Measurements from ENCODE around the gene ANGEL2. TPM values are rescaled to one million over a fixed set of nuclear protein-coding genes. Genes with fewer than 3 reads are reported as not detected.
A peak's percentile ranks its signal among the peaks of the same experiment; 100 is the strongest.
"Not testable (repeated sequence)": the region's sequence is repeated elsewhere in the genome, so short reads cannot be mapped to it uniquely, and the experiment has no call there.

Gene ANGEL2
- total RNA-seq, 2 donors from 2014 or later, result 41.7 to 76.2 TPM

DNA sequence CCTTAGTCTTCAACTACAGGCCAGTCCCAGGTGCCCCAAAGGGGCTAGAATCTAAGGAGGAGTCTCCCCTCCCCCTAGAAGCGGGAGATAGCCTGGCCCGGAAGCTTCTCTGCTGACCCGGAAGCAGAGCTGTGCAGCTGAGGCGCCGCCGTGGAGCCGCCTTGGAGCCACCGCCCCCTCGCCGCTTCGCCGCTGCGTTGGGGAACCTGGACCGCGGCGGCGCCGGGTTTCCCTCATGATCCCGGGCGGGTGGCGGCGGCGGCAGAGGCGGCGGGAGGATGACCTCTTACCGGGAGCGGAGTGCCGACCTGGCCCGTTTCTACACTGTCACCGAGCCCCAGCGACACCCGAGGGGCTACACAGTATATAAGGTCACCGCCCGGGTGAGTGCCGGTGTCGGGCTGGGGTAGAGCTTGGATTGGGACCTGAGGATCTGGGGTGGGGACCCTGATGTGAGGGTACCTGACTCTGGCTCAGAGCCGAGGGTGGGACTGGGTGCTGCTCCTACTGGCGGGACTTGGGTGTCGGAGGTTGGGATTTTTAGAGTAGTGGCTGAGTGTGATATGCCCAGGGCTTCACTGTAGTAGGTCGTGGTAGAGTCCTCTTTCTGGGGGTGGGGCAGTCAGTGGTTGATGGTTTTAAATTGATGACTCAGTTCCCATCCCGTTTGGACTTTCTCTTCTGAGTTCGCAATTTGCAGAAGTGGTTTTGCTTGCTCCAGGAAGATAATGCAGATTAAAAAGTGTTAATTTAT lies 35.6 kb upstream of the ANGEL2 start, which contains the start of gene RPS6KC1:
RPS6KC1 (plus strand) TSS at position 115 of the 754 bp plus-strand sequence; CDS start at position 279, 164 bp downstream.
- ATAC-seq (ENCODE audit: insufficient number of reproducible peaks, low FRiP score, low read depth) (peak; percentile 76), DNase-seq (ENCODE audit: low spot score) (peak; percentile 33)
- Histone ChIP-seq H3K36me3 (no peaks in the 10 kb centered on the region), H3K27me3 (replicated peaks; ENCODE audit: insufficient read depth) (no peaks in the 10 kb centered on the region), H3K9me3 (no peaks in the 10 kb centered on the region), H3K27ac (peak within 1 kb of the TSS; percentile 76 to 79), H3K4me1 (ENCODE audit: control insufficient read depth in 1 of 2, low read depth in 2 of 2) (peaks cover 13 to 16% of the 10 kb centered on the region in 2 donors), H3K4me3 (peak within 1 kb of the TSS; percentile 98)
- TF ChIP-seq CTCF (IDR thresholded peaks at IDR 0.05), result no peak

DNA sequence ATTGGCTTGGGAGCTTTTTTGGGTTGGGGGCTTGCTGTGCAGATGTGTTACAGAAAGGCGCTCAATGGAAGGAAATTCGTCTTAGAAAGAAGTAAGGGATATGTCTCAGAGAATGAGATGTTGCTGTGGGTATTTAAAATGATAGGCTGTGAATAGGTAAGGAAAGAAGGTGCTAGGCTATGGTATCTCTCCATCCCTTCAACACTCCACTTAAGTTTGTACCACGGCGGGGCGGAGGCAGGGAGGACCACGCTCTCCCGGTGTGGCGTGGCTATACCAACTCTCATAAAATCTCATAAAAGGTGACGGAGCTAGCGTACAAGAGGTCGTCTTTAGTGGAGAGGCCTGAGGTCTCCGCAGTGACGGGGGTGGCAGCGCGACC lies 35.1 kb upstream of the ANGEL2 start:
- Histone ChIP-seq H3K9me3 (no peaks in the 10 kb centered on the region), H3K4me3 (peak overlapping the region; percentile 98)
- TF ChIP-seq CTCF (IDR thresholded peaks at IDR 0.05), result no peak

GRCh38 chr1:213049232-213049631 lies 33.6 kb upstream of the ANGEL2 start:
- H3K27ac ChIP-seq, result no peak overlapping the region
- no peak overlapping the region for H3K4me3 ChIP-seq
- TF ChIP-seq CTCF (IDR thresholded peaks at IDR 0.05), result no peak
- ATAC-seq (ENCODE audit: insufficient number of reproducible peaks, low FRiP score, low read depth) (no peak), DNase-seq (ENCODE audit: low spot score) (no peak)
- H3K9me3 ChIP-seq, result no peaks in the 10 kb centered on the region
- H3K27me3 ChIP-seq (replicated peaks; ENCODE audit: insufficient read depth), result no peaks in the 10 kb centered on the region
- H3K4me1 ChIP-seq (ENCODE audit: control insufficient read depth in 1 of 2, low read depth in 2 of 2), result peaks cover 13 to 16% of the 10 kb centered on the region in 2 donors
- H3K36me3 ChIP-seq, result no peaks in the 10 kb centered on the region

More for the DNA sequence above, 35.1 kb upstream of the ANGEL2 start:
- no peaks in the 10 kb centered on the region for H3K27me3 ChIP-seq (replicated peaks; ENCODE audit: insufficient read depth)
- peaks cover 13 to 16% of the 10 kb centered on the region in 2 donors for H3K4me1 ChIP-seq (ENCODE audit: control insufficient read depth in 1 of 2, low read depth in 2 of 2)
- no peaks in the 10 kb centered on the region for H3K36me3 ChIP-seq
- no peak for ATAC-seq (ENCODE audit: insufficient number of reproducible peaks, low FRiP score, low read depth)
- no peak for DNase-seq (ENCODE audit: low spot score)
- peak overlapping the region; percentile 76 to 79 for H3K27ac ChIP-seq

GRCh38 chr1:213045321-213046226 lies 29.9 kb upstream of the ANGEL2 start:
- H3K4me3 ChIP-seq, result not testable (repeated sequence)

DNA sequence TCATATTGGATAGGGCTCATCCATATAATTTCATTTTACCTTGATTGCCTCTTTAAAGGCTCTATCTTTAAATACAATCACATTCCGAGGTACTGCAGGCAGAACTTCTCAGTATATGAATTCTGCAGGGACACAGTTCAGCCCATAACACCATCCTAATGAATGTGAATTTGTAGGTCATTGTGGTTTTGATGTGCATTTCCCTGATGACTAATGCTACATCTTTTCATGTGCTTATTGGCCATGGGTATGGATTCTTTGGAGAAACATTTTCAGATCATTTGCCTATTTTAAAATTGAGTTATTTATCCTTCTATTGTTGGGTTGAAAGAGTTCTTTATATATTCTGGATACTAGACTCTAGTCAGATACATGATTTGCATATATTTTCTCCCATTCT lies 25.8 kb upstream of the ANGEL2 start:
- no peaks in the 10 kb centered on the region for H3K9me3 ChIP-seq
- no peak overlapping the region for H3K4me3 ChIP-seq
- H3K4me1 ChIP-seq (ENCODE audit: control insufficient read depth in 1 of 2, low read depth in 2 of 2), result no peaks in the 10 kb centered on the region
- no peaks in the 10 kb centered on the region for H3K27me3 ChIP-seq (replicated peaks; ENCODE audit: insufficient read depth)
- no peaks in the 10 kb centered on the region for H3K36me3 ChIP-seq
- H3K27ac ChIP-seq, result no peak overlapping the region
- TF ChIP-seq CTCF (IDR thresholded peaks at IDR 0.05), result no peak
- no peak for ATAC-seq (ENCODE audit: insufficient number of reproducible peaks, low FRiP score, low read depth)
- no peak for DNase-seq (ENCODE audit: low spot score)

More at GRCh38 chr1:213045321-213046226, 29.9 kb upstream of the ANGEL2 start:
- not testable (repeated sequence) for H3K9me3 ChIP-seq; H3K27me3 ChIP-seq (replicated peaks; ENCODE audit: insufficient read depth); H3K36me3 ChIP-seq; H3K27ac ChIP-seq; DNase-seq (ENCODE audit: low spot score); ATAC-seq (ENCODE audit: insufficient number of reproducible peaks, low FRiP score, low read depth); H3K4me1 ChIP-seq (ENCODE audit: control insufficient read depth in 1 of 2, low read depth in 2 of 2)
